Stimulated activated CD8-positive, alpha-beta memory T cell treated with anti-CD3 and anti-CD28 coated beads, Interleukin-4, amount 100 ng/mL, for 1 hour (primary cell): ENCODE measurements around the gene SYNDIG1.
"Not testable (repeated sequence)": the region's sequence is repeated elsewhere in the genome, so short reads cannot be mapped to it uniquely, and the experiment has no call there.

Source experiments
- DNase-seq, 2 donors: peaks; one replicate each; pipeline ENCODE4 v3.0.0-alpha.2; 2020; ENCODE audit warnings: low read depth in 2 of 2, low spot score in 1 of 2

Gene SYNDIG1

DNA sequence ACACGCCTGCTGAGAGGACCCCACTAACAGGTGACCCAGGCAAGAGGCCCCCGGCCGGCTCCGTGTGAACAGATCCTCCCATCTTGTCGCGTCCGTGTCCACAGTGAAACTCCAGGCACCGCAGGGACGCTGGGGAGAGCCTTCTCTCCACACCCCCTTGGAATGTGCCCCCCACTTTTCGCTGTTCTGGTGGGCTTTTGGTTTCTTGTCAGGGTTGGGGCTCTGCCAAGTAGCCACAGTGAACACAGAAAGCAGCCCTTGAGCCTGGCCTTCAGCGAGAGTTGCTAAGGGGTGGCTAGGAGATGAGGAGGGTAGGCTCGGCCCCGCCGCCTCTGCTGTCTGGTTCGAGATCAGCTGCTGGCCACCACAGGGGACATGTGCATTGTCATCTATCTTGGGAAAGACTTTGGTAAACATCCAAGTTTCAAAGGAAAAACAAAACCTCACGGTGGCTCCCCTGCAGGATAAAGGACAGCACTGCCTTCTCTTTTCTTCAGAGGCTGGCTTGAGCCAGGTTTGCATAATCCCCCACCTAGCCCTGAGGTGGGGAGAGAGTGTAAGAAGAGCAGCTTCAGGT lies 22.7 kb downstream of the SYNDIG1 start:
- no peak for DNase-seq

- no peak for DNase-seq
Measured at GRCh38 chr20:24492698-24493097, 23.3 kb downstream of the SYNDIG1 start.

DNA sequence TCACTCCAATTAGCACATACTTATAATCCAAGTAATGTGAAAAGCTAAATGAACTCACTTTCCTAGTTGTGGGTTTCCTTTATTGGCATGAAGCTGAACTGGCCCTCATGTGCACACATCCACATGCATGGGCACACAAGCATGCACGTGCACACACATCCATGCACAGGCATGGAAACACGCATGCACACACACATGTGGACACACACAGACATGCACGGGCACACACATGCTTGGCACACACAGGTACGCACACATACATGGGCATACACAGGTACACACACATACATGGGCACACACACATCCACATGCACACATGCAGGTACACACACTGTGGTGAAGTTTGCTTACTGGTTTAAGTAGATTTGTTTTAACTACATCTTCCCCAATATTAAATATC lies 23.8 kb downstream of the SYNDIG1 start:
- DNase-seq, result no peak

DNA sequence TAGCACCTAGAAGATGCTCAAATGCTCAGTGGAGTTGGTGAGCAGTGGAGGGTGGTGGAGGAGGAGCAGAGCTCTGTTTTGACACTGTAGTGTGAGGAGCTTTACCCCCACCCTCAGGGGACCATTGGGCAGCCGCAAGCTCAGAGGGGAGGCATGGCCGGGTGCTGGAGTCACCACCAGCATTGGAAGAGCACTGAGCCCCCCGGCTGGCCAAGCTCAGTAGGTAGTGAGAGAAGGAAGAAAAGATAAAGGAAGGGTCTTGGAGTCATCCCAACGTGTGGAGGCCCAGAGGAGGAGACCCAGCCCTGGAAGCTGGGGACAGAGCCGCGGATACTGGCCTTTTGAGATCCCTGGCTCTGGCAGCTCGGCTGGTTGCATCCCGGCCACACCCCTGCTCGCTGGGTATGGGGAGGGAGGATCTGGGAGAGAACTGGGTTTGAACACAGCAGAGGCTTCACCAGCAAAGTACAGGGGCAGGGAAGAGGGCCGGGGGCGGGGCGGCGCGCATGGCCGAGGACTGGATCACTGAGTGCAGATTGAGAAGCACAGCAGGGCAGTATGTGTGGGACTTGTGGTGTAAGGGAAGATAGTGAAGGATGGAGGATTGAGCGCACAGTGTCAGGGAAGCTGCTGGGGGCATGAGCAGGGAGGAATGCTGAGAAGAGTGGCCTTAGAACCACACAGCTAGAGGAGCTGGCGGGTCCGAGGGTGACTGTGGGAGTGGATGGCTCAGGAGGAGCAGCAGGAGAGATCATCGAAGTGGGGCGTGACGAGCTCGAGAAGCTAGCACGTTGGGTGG lies 24.4 kb downstream of the SYNDIG1 start:
- no peak for DNase-seq

- DNase-seq, result no peak
Measured at GRCh38 chr20:24494460-24494920, 25.1 kb downstream of the SYNDIG1 start.

DNA sequence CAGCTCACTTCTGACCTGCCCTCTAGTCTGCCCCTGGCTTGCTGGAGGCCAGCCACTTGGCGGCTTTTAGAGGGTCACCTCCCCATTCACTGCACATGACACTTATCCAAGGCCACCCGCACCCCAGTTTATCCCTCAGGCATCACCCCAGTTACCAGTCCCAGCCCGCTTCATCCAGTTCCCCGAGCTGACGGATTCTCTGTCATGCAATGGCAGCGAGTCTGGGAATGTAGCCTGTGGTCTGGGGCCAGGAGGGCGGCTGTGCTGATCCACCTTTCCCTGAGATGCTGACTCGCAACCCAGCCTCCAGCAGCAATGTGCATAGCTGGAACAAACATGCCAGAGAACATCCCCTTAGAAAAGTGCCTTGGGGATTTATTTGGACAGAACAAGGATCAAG lies 25.8 kb downstream of the SYNDIG1 start:
- no peak for DNase-seq

DNA sequence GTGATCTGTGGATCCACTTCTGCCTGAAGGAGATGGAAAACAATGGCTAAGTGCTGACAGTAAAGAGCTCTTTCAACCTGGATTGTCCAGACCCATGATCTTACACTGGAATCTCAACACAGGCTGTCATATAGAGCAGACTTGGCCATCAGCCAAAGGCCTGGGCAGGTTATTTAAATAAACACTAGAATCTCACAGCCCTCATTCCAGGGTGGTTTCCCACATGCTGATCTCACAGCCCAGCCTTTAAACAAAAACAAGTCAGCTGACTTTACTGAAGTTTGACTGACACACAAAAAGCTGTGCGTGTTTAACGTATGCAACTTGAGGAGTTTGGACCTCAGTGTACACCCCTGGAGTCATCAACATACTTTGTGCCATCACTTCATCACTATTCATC lies 28.4 kb downstream of the SYNDIG1 start:
- DNase-seq, result no peak

DNA sequence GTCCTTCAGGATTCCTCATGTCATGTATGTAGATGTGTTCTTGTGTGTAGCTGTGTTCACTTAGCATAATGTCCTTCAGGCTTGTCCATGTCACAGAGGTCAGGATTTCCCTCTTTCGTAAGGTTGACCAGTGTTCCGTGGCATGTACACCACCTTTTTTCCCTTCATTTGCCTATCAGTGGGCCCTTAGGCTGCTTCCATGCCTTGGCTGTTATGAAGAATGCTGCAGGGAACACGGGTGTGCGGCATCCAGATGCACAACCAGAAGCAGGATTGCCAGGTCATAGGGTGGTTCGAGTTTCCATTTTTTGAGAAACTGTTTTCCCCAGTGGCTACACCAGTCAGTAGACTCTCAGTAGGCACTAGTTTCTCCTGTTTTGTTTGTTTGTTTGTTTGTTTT lies 29.2 kb downstream of the SYNDIG1 start:
- DNase-seq, result no peak

DNA sequence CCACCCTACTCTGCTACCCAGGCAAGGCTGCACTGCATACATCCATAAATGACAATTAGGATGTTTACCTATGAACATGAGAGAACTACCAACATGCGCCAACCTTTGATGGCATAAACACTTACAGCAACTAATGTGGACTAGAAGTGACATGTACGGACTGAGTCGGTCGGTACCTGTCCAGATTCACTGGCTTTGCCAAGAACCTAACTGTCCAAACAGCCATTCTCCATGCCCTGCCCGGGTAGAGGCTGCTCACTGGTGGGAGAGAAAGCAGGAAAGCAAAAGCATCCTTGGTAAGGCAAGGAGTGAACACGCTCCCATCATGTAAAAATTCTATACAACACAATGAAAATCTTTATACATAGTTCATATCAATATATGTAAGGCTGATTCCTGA lies 30.0 kb downstream of the SYNDIG1 start:
- DNase-seq, result no peak

DNA sequence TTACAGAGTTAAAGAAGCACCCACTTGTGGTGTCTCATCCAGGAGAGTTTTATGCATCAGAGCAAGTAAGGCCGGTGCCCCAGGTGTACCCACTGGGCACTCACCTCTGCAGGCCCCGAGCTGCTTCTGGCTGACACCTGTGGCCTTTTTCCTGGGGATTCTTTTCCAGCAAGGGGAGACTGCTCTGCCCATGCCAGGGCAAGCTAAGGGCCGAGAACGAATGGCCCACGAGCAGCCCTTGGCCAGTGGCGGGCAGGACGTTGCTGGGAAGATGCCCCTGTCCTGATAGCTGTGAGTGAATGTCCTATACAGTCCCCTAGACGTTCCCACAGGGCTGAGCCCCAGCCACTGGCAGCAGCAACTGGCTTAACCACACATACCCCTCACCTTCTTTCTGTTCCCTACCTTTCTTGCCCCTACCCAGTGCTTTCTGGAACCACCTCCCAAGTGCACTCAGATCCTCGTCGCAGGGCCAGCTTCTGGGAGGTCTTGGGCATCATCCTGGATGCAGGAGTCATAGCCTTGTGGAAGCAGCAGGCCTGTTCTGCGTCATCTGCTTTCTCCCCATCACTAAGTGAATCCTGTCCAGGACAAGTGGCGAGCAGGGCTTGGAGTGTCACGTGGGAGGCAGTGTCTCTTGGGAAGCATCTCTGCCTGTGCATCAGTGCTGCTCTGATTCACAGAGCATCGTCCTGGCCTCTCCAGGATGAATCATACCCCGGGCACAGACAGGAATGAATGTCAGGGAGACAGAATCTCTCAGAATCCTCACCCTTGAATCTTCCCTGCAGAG lies 32.5 kb downstream of the SYNDIG1 start:
- DNase-seq, result no peak

- no peak for DNase-seq
Measured at GRCh38 chr20:24502661-24503060, 33.2 kb downstream of the SYNDIG1 start.

GRCh38 chr20:24503352-24503931 lies 34.0 kb downstream of the SYNDIG1 start:
- no peak for DNase-seq

- DNase-seq, result no peak
Measured at GRCh38 chr20:24504331-24505285, 35.2 kb downstream of the SYNDIG1 start.

DNA sequence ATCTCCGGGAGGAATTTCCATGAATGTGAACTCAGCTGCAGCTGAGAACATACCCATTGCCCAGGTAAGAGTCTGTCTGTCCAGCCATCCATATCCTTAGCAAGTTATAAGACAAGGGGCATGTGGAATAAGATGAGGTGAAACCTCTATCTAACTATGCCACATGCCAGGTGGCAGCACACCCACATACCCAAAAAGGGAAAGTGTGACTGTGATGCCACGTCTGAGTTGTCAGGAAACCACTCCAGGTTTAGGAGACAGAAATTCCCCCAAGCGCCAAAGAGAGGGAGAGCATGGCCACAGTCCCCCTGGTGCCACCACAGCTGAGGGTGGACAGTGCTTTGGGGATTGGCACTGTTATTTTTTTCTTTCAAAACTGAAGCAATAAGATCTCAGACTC lies 36.7 kb downstream of the SYNDIG1 start:
- no peak for DNase-seq

DNA sequence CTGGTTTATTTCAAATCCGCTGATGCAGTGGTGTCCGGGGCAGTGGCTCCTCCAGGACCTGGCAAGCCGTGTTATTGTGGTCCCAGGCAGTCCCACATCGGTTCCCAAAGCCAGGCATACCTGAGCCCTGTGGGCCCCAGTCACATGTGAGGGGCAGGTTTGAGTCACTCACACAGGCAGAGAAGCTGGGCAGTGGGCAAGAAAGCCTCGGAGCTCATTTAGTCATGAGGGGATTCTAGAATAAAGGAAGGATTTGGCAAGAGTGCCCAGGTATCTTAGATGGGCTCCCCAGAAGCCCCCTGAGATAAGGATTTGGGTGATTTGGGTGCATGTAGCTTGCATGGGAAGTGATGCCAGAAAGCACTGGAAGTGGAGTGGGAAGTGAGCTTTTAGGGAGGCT lies 37.3 kb downstream of the SYNDIG1 start:
- no peak for DNase-seq

- DNase-seq, result no peak
Measured at GRCh38 chr20:24507182-24507853, 37.9 kb downstream of the SYNDIG1 start.

DNA sequence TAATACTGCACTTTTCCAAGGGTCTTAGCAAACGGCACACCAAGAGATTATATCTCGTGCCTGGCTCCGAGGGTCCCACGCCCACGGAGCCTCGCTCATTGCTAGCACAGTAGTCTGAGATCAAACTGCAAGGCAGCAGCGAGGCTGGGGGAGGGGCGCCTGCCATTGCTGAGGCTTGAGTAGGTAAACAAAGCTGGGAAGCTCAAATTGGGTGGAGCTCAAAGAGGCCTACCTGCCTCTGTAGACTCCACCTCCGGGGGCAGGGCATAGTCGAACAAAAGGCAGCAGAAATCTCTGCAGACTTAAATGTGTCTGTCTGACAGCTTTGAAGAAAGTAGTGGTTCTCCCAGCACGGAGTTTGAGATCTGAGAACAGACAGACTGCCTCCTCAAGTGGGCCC lies 43.0 kb downstream of the SYNDIG1 start:
- not testable (repeated sequence) for DNase-seq

GRCh38 chr20:24518515-24518914 lies 49.1 kb downstream of the SYNDIG1 start:
- DNase-seq, result no peak

DNA sequence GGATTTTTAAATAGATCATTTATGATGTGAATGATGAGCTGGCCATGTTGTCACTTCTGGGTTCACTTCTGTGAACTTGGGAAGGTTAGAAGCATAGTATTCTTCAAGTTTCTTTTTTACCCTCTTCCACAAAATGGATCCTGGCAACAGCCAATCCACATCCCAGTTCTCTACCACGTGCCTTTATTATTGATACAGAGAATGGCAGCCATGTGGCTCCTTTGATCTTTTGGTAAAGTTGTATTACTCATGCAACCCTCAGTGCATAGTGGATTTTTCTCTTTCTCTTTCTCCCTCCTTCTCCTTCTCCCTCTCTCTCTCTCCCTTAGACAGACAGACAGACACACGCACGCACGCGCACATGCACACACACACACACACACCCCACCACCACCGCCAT lies 50.0 kb downstream of the SYNDIG1 start:
- DNase-seq, result no peak

- DNase-seq, result no peak
Measured at GRCh38 chr20:24521032-24521431, 51.6 kb downstream of the SYNDIG1 start.
